Smooth muscle cell of the brain vasculature (primary cell): ENCODE data around the gene TMEM132C.
A peak's percentile ranks its signal among the peaks of the same experiment; 100 is the strongest.

ENCODE experiments used
- DNase-seq: peaks from one replicate; pipeline ENCODE4 v3.0.0-alpha.2; 2012; ENCODE audit warnings: low read depth, low spot score

The TMEM132C gene

DNA sequence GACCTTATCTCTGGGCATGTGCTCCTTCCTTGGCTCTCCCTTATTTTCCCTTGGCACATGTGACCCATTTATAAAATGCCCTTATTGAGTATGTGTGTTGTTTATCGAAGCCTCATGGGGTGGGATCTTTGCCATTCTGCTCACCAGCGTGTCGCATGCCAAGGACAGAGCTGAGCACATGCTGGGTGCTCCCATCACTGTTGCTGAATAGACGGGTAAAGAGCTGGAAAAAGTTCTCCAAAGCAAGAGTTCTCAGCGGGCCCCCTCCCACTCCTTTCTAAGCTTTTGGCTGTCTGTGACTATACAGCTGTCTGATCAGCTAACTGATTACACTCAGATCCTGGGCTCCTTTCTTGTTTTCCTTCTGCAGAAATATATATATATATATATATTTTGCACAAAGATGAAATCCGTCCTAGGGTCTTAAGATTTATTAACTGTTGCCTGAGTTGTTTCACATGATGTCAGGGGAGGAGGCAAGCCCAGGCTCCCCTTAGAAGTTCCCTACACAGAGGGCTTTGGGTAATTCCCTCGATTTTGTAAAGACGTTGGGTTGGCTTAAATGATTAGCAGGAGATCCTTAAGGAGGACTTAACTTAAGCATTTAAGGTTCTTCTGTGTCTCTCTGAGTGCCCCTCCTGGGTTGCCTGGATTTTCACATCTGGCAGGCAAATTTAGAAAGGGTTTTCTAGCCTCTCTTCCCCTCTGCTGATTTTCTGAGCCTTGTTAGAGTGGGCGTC lies 71.6 kb downstream of the TMEM132C start:
- DNase-seq: no peak

DNA sequence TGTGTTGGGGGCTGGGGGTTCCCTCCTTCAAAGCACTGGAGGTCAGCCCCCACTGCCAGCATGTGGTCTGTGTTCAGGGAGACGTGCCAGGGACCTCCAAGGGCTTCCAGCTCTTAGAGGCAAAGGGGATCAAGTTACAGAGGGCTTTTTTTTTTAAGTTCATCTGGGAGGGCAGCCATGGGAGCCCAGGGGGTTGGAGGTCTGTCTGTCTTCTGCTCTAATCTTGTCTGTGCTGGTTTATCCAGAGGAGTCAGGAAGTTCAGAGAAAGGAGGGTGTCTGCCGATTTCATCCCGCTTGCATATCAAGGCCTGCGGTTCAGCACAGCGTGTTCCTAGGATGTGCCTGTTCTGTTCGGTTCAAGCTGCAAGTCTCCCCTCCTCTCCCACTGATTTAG lies 72.2 kb downstream of the TMEM132C start:
- peak; percentile 6 for DNase-seq

DNA sequence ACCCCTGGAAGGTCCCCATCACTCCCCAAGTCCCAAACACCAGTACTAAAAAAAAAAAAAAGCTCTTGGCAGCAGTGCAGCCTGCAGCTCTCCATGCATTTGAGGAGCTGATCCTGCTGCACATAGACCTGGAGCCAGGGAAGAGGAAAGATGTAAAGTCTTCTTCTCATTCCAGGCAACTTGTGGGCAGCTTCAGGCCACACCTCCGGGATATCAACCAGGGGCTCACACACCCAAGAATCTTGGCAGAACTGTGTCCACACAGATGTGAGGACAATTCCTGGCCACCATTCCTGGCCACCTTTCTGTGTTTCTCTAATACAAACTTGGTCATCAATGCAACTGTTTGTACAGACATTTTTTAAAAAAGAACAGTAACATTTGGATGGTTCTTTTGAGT lies 72.7 kb downstream of the TMEM132C start:
- no peak for DNase-seq

DNA sequence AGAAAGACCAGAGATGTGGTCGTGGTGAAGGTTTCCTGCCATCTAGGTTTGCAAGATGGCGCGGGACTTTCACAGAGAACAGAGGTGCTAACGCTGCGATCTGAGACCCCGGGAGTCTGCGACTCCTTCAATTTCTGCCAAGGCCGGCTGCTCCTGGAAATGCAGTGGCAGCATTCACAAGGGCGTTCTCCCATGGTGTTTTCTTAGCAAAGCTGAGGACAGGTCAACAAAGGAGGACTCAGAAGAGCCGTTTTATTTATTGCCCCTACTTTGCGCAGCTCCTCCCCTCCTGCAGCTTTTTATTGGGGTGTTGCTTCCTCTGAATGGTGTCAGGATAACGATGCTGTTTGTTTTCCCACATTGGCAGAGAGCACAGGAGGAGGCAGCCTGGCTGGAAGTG lies 86.3 kb downstream of the TMEM132C start:
- DNase-seq: no peak

DNA sequence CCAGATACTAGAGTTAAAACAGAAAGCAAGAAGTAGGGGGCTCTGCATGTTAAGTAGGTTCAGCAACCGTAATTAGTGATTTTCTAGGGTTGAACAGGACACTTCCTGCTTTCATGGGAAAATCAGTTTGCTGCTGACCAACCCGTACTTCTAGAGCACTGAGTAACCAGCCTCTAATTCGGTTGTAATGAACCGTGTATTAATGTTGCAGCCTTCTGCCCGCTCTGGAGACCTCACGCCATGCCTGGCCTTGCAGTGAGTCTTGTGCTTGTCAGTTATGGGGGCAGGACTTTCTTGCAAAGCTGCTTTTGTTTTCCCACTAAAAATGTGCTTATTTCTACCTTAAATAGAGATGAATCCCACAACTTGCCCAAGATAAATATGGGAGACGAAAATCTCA lies 89.6 kb downstream of the TMEM132C start:
- DNase-seq: no peak

DNA sequence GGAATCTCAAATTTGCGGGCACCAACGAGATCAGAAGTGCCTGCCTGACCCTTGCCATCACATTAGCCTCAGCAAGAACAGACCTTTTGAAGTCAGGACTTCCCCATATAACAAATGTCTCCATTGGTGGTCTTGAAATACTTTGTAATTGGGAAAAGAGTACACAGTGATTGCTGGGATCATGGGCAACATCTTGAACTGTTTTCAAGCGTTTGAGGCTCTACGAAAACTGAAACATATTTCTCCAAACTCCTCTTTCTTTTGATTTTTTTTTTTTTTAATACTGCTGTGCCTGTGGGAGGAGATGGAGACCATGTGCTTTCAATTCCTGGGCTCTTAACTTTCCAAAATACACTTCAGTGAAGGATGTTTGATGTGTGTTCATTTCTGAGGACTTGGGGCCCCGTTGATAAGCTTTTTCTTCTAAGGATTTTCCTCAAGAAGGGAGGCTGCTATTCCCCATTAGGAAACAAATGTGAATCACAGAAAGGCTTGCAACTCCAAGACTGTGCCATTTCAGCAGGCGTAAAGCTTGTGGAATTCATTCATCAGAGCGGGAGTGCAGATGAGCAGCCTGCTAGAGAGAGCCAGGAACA lies 94.5 kb downstream of the TMEM132C start:
- DNase-seq: no peak

DNA sequence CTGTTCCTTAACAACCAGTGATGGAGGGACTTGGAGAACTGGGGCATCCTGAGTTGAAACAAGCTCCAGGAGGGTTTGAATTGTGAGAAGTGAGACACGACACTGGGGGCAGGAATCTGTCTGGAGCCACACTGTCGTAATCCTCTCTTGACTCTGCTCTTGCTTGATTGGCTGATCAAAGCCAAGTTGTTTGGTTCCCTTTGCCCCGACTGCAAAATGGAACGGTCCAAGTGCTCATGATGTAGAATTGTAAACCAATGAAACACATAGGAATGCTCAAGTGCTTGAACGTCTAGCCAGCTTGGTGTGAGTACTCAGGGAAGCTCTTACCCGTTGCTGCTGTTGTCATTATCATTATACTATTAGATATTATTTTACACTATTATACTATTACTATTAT lies 98.1 kb downstream of the TMEM132C start:
- DNase-seq: no peak

DNA sequence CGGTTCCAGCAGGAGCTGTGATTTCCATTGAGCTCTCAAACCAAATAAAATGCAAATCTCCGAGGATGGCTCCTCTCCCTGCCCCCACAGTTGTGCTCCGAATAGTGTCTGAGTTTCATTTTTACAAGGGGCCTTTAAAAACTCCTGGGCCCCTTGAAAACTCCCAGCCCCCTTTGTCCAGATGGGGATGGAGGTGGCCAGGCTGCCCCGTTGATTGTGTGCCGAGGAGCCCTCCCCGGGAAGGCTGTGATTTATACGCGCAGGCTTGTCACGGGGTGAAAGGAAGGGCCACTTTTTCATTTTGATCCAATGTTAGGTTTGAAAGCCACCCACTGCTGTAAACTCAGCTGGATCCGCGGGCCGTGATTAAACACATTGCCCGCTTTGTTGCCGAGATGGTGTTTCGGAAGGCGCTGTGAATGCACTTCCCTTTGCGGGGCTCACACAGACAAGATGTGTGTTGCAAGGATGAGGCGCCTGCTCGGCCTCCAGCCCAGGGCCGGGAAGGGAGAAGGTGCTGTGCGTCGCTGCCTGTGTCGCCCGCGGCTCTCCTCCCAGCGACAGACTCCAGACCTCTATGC lies 98.8 kb downstream of the TMEM132C start:
- no peak for DNase-seq

DNA sequence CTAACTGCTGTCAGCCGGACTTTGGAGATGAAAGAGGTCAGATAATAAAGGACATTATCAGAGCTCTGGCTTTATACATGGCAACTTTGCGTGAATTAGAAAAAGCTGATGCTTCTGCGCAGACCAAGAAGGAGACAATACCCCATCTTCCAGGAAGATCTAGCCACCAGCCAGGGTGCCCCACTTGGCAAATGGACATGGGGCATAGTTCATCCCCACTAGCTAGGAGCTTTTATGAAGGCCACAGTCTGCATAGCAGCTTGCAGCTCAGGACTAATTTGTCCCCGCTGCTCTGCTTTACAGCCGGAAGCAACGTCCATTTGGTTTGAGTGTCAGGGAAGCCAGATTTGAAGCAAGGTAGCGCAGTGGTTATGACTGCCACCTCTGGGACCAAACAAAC lies 101.0 kb downstream of the TMEM132C start:
- DNase-seq: no peak

DNA sequence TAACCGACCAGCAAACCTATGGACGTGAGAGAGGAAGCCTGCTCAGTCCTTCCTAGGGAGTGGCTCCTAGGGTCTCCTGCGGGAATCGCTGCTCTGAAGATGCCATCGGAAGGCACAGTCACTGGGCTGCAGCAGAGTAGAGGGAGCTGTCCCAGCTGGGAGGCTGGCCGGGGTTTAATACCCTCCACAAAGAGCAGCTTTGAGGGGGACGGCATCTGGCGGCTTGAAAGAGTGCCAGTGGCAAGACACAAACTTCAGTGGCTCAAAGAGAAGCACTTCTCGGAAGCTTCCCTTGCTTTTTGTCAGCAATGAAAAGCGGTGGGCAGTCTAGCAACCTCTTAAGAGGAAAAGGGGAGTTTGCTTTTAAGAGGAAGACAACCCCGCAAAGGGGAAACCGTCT lies 114.6 kb downstream of the TMEM132C start:
- DNase-seq: no peak

DNA sequence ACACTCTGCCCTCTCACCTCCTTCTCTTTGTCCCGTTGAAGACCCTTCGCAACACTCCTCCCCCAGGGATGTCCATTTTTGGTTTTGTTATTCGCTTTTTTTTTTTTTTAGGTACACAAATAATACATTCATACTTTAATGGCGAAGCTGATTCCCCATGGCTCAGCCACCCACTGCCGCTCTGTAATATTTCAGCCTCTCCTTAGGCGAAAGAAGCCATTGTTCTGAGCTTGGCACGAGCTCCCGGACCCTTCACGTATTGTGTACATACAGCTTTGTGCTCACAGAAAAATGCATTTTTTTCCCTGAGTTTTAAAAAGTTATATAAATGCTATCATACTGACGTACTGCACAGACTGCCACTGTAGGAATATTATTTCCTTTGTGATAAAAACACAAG lies 115.0 kb downstream of the TMEM132C start:
- DNase-seq: no peak

DNA sequence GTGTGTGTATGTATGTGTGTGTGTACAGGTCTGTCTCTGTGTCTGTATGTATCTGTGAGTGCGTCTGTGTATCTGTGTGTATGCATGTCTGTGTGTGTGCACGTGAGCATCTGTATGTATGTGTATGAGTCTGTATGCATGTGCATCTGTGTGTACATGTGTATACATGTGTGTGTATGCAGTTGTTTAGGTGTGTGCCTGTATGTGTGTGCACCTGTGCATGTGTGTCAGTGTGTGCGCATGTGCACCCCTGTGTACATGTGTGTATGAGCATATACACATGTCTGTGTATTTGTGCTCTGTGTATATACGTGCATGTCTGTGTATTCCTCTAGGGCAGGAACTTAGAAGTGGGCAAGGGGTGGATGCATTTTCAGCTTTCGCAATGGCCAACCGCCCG lies 116.0 kb downstream of the TMEM132C start:
- DNase-seq: no peak

DNA sequence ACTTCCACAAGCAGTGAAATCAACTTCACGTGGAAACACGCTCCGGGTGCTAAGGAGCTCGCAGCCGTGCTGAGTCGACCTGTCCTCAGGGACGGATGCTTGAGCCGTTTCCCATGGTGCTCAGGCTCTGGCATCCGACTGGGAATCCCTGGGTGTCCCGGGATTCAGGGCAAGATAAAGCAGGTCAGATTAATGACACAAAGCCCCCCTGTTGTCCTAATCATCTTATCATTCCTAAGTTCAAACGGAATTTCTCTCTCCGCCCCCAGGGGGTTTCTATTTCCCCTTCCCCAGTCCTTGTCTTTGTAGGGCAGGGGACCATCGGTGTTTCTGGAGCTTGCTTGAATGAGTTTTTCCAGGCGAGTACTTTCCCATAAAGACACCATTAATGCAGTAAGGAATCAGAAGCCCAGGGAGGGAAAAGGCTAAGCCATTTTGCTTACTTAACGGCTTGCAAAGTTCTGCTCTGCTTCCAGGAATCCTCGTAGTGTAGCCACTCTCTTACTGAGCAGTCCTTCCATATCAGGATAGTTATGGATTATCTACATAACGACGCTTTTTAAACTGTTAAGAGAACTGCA lies 116.5 kb downstream of the TMEM132C start:
- no peak for DNase-seq

DNA sequence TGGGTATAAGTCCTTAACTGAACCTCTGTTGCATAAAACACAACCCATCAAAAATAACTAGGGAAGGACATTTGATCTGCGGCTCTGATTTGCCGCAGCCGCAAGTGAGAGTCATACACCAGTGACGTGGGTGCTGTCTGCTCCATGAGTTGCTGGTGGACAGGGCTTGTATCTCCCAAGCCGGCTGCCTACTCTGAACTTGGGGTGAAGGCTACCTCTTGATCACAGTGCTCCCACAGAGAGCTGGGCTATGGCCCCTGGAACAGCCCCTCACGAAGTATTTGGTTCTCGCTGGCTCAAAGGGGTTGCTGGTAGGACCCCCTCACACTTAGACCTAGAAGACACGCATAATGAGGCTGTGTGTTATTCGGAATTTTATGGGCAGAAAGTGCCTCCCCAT lies 118.8 kb downstream of the TMEM132C start:
- DNase-seq: no peak

DNA sequence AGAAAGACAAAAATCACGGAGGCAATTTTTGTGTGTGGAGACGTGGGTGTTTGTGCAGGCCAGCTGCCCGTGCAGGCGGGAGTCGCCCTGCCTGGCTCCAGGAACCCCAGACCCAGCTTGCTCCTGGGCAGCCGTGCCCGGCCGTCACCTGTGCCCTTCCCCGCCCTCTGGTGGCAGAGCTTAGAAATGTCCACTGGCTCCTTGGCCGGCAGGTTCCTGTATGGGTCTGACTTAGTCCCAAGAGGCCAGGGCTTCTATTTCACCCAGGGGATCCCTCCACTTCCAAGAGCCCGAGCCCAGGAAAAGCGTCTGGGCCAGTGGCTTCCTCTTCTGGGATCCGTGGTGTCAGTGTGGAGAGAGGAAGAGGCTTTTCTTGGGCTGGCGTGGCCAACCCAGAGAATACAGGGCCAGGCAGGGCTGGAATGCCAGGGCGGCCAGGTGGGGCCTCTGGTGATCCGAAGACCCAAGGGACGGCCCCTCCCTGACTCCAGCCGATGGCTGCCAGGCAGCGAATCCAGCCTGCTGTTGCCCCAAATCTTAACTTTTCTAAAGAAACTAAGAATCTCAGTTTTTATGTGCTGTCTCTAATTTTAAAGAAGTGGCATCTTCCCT lies 120.9 kb downstream of the TMEM132C start:
- DNase-seq: no peak

DNA sequence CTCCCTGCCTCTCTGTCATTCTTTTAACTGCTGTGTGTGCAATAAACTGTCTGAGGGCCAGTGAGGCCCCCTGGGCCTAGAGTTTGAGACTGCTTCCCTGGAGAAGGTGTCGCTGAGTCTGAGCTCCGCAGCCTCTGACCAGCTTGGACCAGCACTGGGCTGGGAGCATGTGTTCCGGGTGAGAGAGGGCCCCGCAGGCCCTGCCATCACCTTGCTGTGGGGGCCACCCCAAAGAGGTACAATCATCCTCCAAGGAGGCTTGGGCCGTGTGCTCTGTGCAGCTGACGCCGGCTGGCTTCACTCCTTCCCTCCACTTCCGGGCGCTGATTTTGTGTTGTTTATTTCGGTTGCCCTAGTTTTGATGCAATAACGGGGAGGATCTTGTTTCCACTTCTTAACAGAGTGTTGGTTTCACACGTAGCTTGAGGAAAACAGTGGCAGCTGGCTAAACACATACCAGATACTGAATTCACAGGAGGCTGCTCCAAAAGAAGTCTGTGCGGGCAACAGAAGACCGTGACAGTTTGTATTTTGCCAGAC lies 121.6 kb downstream of the TMEM132C start:
- DNase-seq: no peak

DNA sequence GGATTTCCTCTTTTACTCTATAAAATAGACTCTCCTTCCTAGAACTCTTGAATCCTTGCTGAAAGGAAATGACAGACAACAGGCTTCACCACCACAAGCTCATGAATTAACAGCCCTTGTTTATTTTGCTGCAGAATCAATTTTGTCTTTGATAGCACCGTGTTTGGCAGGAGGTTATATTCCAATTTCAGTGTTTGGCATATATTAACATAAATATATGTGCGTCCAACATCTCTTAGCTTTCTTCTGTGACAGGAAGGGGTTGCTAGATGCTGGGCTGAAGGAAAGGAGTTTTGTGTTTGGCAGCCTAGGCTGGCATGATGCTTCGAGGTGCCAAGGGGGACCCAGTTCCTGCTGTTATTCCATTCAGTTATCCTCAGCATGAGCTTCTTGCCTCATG lies 126.4 kb downstream of the TMEM132C start:
- no peak for DNase-seq

DNA sequence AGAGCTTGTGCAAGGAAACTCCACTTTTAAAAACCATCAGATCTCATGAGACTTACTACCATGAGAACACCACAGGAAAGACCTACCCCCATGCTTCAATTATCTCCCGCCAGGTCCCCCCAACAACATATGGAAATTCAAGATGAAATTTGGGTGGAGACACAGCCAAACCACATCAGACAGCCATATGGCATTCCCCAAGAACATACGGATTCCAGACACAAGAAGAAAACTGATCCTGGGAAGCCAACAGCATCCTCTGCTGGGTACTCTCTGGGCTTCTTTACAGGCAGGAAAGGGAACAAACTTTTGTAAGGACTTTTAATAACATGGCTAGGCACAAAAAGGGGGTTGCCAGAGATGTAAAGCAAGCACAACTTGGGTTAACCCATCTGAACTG lies 127.2 kb downstream of the TMEM132C start:
- DNase-seq: no peak

DNA sequence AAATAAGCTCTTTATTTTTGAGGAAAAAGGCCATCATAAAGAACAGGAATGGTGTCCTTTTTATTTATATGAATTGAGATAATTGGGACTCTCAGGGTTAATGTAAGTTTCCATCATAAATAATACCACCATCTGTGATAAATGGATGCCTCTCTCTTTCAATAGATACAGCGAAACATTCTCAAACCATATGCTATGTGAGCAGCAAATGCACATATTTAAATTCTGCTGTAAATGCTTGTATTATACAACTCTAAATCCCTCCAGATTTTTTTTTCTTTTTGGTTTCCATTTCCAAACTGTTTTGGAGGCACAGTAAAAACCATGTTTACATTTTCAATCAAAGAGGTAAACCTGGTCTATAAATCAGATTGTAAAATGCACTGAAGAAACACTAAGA lies 132.3 kb downstream of the TMEM132C start:
- no peak for DNase-seq

DNA sequence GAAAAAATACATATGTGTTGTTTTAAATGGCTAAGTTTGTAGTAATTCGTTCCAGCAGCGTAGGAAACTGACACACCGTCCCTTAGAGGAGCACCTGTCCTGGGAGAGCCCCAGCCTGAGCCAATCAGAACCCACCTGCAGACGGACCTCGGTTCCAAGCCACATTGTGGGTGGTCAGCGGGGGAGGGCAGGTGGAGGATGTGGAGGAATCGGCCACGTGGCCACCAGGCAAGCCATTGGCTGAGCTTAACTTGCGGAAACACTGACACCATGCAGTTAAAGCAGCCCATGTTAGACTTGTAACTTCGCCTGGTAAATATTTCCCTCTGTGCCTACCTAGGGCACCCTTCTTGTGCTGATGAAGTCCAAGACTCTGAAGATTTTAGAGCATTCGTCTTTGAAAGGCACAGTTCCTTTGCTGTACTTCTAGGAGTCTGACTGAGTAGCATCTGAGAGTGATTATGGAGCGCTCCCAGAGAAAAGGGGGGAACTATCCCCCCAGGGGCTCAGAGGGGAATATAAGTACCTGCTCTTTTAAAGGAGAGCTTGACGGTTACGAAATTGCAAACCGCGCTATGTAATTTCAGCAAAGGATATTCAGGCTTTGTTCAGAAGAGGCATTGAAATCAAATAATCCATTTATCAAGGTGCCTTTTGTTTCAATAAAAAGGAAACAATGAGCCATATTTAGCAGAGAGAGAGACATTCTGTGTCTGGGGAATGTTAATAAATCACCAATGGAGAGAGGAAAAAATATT lies 135.7 kb downstream of the TMEM132C start:
- no peak for DNase-seq

DNA sequence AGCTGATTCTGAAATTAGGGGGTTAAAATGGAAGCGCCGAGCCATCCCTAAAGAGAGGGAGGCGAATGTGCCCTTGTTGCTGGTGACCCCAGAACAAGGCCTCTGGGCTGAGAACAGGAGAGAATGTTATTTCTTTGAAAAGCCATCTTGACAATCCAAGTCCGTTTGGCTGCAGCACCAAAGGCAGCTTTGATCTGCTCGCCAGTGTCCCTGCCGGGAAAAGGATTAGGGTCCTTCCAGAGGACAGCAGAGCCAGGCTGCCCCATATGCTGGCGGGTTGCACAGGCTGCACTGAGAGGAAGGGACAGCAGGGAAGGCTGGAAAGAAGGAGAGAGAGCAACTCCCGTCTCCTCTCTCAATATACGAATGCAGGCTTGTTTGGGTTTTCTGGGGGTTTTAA lies 141.7 kb downstream of the TMEM132C start:
- DNase-seq: no peak
